Thyroid gland (tissue), 4 donors: ENCODE measurements around the gene DDX17.

ENCODE experiments used
- CTCF ChIP-seq, 6 experiments: fragments of 200-600 bp in 3 of 6; fragments of 450-650 bp in 3 of 6; sonication (generic) in 3 of 6; IDR thresholded peaks; one replicate each; pipeline ENCODE4 v1.5.1; 2016 to 2019; ENCODE audit warnings: antibody characterized with exemption in 6 of 6, mild to moderate bottlenecking in 2 of 6, inconsistent platforms in 1 of 6, moderate library complexity in 1 of 6
- POLR2A ChIP-seq, 2 donors: fragments of 450-650 bp; IDR thresholded peaks; one replicate each; pipeline ENCODE4 v1.6.1; 2017; ENCODE audit warnings: antibody characterized with exemption in 2 of 2, mild to moderate bottlenecking in 2 of 2, moderate library complexity in 1 of 2

GRCh38 chr22:38505541-38506117 is 482 bp downstream of the DDX17 start:
- TF ChIP-seq CTCF (IDR thresholded peaks at IDR 0.05), result no peak
- peak; percentile 36 to 43 for TF ChIP-seq POLR2A (IDR thresholded peaks at IDR 0.05)
